Duodenal mucosa (tissue), 2 donors: ENCODE results near the gene ADGRG1.

Experiments
- H3K27ac ChIP-seq: one replicate; pipeline ENCODE4 v1.7.0; 2013; ENCODE audit warnings: low read depth, low read length
- H3K27me3 ChIP-seq, 2 donors: one replicate each; pipeline ENCODE4 v1.7.0; 2013; ENCODE audit warnings: low read length in 2 of 2, control low read depth in 1 of 2; ENCODE audit not compliant: insufficient read depth in 2 of 2, control insufficient read depth in 1 of 2
- H3K36me3 ChIP-seq, 2 donors: one replicate each; pipeline ENCODE4 v1.7.0; 2013; ENCODE audit warnings: low read length in 2 of 2, control low read depth in 1 of 2; ENCODE audit not compliant: insufficient read depth in 2 of 2, control insufficient read depth in 1 of 2
- H3K4me1 ChIP-seq, 2 donors: one replicate each; pipeline ENCODE4 v1.7.0; 2013; ENCODE audit warnings: low read length in 2 of 2, control low read depth in 1 of 2; ENCODE audit not compliant: insufficient read depth in 2 of 2, control insufficient read depth in 1 of 2
- H3K4me3 ChIP-seq, 2 donors: one replicate each; pipeline ENCODE4 v1.7.0; 2013; ENCODE audit warnings: low read length in 2 of 2, low read depth in 1 of 2
- H3K9ac ChIP-seq, 2 donors: one replicate each; pipeline ENCODE4 v1.7.0; 2013; ENCODE audit warnings: low read length in 2 of 2, low read depth in 1 of 2
- H3K9me3 ChIP-seq, 2 donors: one replicate each; pipeline ENCODE4 v1.7.0; 2013; ENCODE audit warnings: low read length in 2 of 2, control low read depth in 1 of 2; ENCODE audit not compliant: control insufficient read depth in 1 of 2

The ADGRG1 gene

GRCh38 chr16:57649846-57650245, 21.4 kb downstream of the ADGRG1 start:
- Histone ChIP-seq H3K36me3 (peaks cover 4 to 18% of the 10 kb centered on the region in 2 donors), H3K9me3 (no peaks in the 10 kb centered on the region), H3K27me3 (no peaks in the 10 kb centered on the region), H3K9ac (no peak overlapping the region), H3K27ac (no peak overlapping the region), H3K4me1 (peaks cover 7% of the 10 kb centered on the region in 2 donors), H3K4me3 (no peak overlapping the region)

DNA sequence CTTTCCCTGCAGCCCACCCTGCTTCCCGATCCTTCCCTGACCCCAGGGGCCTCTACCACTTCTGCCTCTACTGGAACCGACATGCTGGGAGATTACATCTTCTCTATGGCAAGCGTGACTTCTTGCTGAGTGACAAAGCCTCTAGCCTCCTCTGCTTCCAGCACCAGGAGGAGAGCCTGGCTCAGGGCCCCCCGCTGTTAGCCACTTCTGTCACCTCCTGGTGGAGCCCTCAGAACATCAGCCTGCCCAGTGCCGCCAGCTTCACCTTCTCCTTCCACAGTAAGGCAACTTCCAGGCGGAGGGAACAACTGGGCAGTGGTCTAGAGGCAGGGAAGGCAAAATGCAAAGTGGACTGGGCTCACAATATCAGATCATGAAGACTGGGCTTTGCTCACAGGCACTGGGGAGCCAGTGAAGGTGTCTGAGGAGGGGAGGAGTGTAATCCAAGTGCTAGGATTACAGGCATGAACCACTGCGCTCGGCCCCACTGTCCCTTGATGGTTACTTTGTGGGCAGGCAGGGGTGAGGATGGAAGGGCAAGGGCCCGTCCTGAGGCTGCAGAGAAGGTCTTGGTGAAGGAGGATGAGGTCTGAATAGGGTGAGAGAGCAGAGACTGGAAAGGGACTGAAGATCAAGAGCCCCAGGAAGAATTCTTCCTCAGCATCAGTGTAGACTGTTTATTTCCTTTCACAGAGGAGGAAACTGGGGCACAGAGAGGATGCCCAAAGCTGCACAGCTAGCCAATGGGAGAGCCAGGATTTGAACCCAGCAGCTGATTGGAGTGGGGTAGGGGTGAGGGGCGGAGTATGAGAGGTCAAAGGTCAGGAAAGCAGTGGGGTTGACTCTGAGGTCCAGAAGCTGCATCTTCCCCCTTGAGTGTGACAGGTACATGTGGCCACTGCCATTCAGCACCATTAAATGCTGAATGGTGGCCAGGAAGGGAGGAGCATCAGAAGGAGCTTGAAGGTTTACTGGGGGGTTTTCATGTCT, 23.2 kb downstream of the ADGRG1 start:
- Histone ChIP-seq H3K27me3 (no peaks in the 10 kb centered on the region), H3K4me1 (peaks cover 7% of the 10 kb centered on the region in 2 donors), H3K9ac (no peak overlapping the region), H3K9me3 (no peaks in the 10 kb centered on the region), H3K36me3 (peaks cover 4 to 31% of the 10 kb centered on the region in 2 donors), H3K4me3 (no peak overlapping the region), H3K27ac (no peak overlapping the region)

DNA sequence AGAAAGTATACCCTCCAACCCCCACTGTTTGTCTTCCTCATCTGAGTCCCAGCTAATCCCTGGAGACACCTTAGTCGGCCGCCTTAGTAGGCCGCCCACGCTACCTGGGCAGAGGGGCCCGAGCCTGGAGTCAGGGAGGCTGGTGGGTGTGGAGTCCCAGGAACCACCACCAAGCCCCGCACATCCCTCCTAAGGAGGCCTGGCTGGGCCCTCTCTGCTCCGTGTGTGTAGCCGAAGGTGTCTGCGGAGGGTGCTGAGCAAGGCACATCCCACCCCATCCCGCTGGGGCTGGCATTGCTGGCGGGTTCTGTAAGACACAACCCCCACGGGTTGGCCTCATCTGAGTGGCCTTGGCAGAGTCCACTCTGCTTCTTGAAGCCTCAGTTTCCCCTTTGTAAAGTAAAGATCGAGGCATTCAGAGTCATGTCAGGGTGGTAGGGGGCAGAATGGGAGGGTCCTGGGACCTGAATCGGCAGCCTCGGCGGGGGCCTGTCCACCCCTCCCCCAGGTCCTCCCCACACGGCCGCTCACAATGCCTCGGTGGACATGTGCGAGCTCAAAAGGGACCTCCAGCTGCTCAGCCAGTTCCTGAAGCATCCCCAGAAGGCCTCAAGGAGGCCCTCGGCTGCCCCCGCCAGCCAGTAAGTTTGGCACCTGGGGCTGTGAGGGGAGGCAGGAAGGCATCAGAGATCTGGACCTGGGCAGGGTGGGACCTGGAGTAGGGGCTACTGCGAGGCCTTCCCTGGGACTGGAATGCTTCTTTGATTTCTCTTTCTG, 24.5 kb downstream of the ADGRG1 start:
- Histone ChIP-seq H3K9me3 (no peaks in the 10 kb centered on the region), H3K4me1 (peaks cover 5 to 7% of the 10 kb centered on the region in 2 donors), H3K27me3 (no peaks in the 10 kb centered on the region), H3K9ac (no peak overlapping the region), H3K27ac (no peak overlapping the region), H3K4me3 (no peak overlapping the region), H3K36me3 (peaks cover 4 to 35% of the 10 kb centered on the region in 2 donors)

GRCh38 chr16:57653936-57654335, 25.5 kb downstream of the ADGRG1 start:
- H3K4me3 ChIP-seq, result no peak overlapping the region
- H3K27me3 ChIP-seq, result no peaks in the 10 kb centered on the region
- no peaks in the 10 kb centered on the region for H3K9me3 ChIP-seq
- no peak overlapping the region for H3K27ac ChIP-seq
- H3K4me1 ChIP-seq, result peaks cover 0 to 2% of the 10 kb centered on the region in 2 donors
- H3K36me3 ChIP-seq, result peaks cover 11 to 45% of the 10 kb centered on the region in 2 donors
- no peak overlapping the region for H3K9ac ChIP-seq

GRCh38 chr16:57656342-57656955, 28.0 kb downstream of the ADGRG1 start:
- no peaks in the 10 kb centered on the region for H3K9me3 ChIP-seq
- no peak overlapping the region for H3K9ac ChIP-seq
- no peak overlapping the region for H3K27ac ChIP-seq
- no peaks in the 10 kb centered on the region for H3K4me1 ChIP-seq
- H3K27me3 ChIP-seq, result no peaks in the 10 kb centered on the region
- H3K4me3 ChIP-seq, result no peak overlapping the region
- peaks cover 11 to 57% of the 10 kb centered on the region in 2 donors for H3K36me3 ChIP-seq

- no peaks in the 10 kb centered on the region for H3K27me3 ChIP-seq
- H3K27ac ChIP-seq, result no peak overlapping the region
- H3K36me3 ChIP-seq, result peaks cover 12 to 58% of the 10 kb centered on the region in 2 donors
- no peak overlapping the region for H3K9ac ChIP-seq
- H3K9me3 ChIP-seq, result no peaks in the 10 kb centered on the region
- H3K4me3 ChIP-seq, result no peak overlapping the region
- no peaks in the 10 kb centered on the region for H3K4me1 ChIP-seq
Measured at GRCh38 chr16:57657228-57657627, 28.8 kb downstream of the ADGRG1 start.

- Histone ChIP-seq H3K27ac (no peak overlapping the region), H3K4me1 (no peaks in the 10 kb centered on the region), H3K4me3 (no peak overlapping the region), H3K9ac (no peak overlapping the region), H3K36me3 (peaks cover 12 to 68% of the 10 kb centered on the region in 2 donors), H3K27me3 (no peaks in the 10 kb centered on the region), H3K9me3 (no peaks in the 10 kb centered on the region)
Measured at GRCh38 chr16:57658130-57658877, 29.9 kb downstream of the ADGRG1 start.

- Histone ChIP-seq H3K27me3 (no peaks in the 10 kb centered on the region), H3K36me3 (peaks cover 12 to 73% of the 10 kb centered on the region in 2 donors), H3K4me3 (no peak overlapping the region), H3K9ac (no peak overlapping the region), H3K27ac (no peak overlapping the region), H3K9me3 (no peaks in the 10 kb centered on the region), H3K4me1 (no peaks in the 10 kb centered on the region)
Measured at GRCh38 chr16:57658878-57659674, 30.6 kb downstream of the ADGRG1 start.
